ENCODE results near the gene ANK2.
A peak's percentile ranks its signal among the peaks of the same experiment; 100 is the strongest.

ANK2 gene

GRCh38 chr4:113053883-113054282, 4.4 kb downstream of the ANK2 start:
- no peak for TF ChIP-seq CTCF (IDR thresholded peaks at IDR 0.05; ENCODE audit: low read depth, low read length)
- no peak overlapping the region for H3K4me3 ChIP-seq (ENCODE audit: low read depth, low read length)
- in situ Hi-C loops (cut with HindIII; ENCODE audit: low sequenced_read_pairs): no loop called here
- no peak for DNase-seq (ENCODE audit: low read depth, low spot score)

DNA sequence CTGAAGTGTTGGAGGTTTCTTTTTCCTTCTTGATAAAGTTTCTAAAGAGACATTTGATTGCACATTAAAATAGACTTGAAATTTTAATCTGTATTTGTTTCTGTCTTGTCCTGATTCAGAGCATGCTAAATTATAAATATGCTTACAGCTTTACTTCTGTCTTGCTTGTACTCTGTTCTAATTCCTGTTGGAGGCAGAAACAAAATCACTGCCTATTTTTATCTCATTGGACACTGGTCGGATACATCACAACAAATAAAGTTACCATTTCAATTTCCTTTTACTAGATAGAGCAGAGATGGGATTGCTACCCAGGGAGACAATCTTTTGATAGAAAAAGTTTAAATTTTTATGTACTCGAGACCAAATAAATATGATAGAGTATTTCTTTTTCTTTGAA, 6.9 kb downstream of the ANK2 start:
- no peak for DNase-seq (ENCODE audit: low read depth, low spot score)
- in situ Hi-C loops (cut with HindIII; ENCODE audit: low sequenced_read_pairs): no loop called here
- H3K4me3 ChIP-seq (ENCODE audit: low read depth, low read length): no peak overlapping the region
- no peak for TF ChIP-seq CTCF (IDR thresholded peaks at IDR 0.05; ENCODE audit: low read depth, low read length)

- DNase-seq (ENCODE audit: low read depth, low spot score): peak; percentile 79
- no peak for TF ChIP-seq CTCF (IDR thresholded peaks at IDR 0.05; ENCODE audit: low read depth, low read length)
- in situ Hi-C loops (cut with HindIII; ENCODE audit: low sequenced_read_pairs): no loop called here
- no peak overlapping the region for H3K4me3 ChIP-seq (ENCODE audit: low read depth, low read length)
Observed at GRCh38 chr4:113057891-113058290, 8.4 kb downstream of the ANK2 start.

DNA sequence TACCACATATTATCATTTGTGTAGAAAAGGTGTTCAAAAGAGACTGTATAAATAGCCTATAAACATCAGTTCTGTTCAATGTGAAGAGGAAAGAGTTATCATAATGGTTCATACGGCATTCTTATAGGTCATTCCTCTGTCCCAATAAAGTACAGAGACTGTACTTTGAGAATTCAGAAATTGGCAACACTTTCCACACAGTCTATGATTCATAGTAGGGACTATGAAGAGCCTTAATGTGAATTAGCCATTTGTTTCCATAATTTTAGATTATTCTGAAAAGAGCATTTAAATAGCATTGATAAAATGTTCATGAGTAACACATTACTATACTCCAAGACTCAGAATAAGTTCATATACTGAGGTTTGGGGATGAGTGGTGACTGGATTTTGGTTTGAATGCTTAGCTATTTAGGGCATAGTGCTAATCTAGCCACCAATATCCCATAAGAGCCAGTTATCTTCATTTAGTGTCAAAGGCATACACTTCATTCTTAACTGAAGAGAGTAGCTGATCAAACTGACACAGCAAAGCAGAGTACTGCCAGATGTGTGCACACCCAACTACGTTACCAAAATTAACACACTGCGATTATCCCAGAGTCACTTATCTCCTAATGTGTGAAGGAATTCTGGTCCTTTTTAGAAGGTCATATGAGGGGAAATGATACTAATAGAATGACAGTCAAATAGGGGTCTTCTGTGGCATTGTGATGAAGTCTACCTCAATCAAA, 10.2 kb downstream of the ANK2 start:
- in situ Hi-C loops (cut with HindIII; ENCODE audit: low sequenced_read_pairs): no loop called here
- H3K4me3 ChIP-seq (ENCODE audit: low read depth, low read length): no peak overlapping the region
- DNase-seq (ENCODE audit: low read depth, low spot score): no peak
- TF ChIP-seq CTCF (IDR thresholded peaks at IDR 0.05; ENCODE audit: low read depth, low read length): no peak

- H3K4me3 ChIP-seq (ENCODE audit: low read depth, low read length): no peak overlapping the region
- DNase-seq (ENCODE audit: low read depth, low spot score): no peak
- no peak for TF ChIP-seq CTCF (IDR thresholded peaks at IDR 0.05; ENCODE audit: low read depth, low read length)
- in situ Hi-C loops (cut with HindIII; ENCODE audit: low sequenced_read_pairs): no loop called here
Observed at GRCh38 chr4:113060853-113061252, 11.4 kb downstream of the ANK2 start.

- DNase-seq (ENCODE audit: low read depth, low spot score): no peak
- TF ChIP-seq CTCF (IDR thresholded peaks at IDR 0.05; ENCODE audit: low read depth, low read length): no peak
- in situ Hi-C loops (cut with HindIII; ENCODE audit: low sequenced_read_pairs): no loop called here
- no peak overlapping the region for H3K4me3 ChIP-seq (ENCODE audit: low read depth, low read length)
Observed at GRCh38 chr4:113064244-113064643, 14.8 kb downstream of the ANK2 start.
